Neuron (in vitro differentiated cells): ENCODE measurements around the gene JAG2.

Experiments
- H2AFZ ChIP-seq: one replicate; pipeline ENCODE4 v1.6.1; 2013; ENCODE audit warnings: low read depth, mild to moderate bottlenecking, inconsistent platforms, low read length, moderate library complexity
- H3K27me3 ChIP-seq: one replicate; pipeline ENCODE4 v1.6.1; 2013; ENCODE audit warnings: low read length; ENCODE audit not compliant: insufficient read depth
- H3K36me3 ChIP-seq: one replicate; pipeline ENCODE4 v1.6.1; 2013; ENCODE audit warnings: low read length; ENCODE audit not compliant: insufficient read depth
- H3K4me1 ChIP-seq: one replicate; pipeline ENCODE4 v1.6.1; 2013; ENCODE audit warnings: low read length; ENCODE audit not compliant: insufficient read depth
- H3K4me3 ChIP-seq: 2 replicates; pipeline ENCODE4 v1.5.1; 2013; ENCODE audit warnings: mild to moderate bottlenecking, low read length, moderate library complexity
- H3K9me3 ChIP-seq: one replicate; pipeline ENCODE4 v1.6.1; 2013; ENCODE audit warnings: low read length

The JAG2 gene

GRCh38 chr14:105173145-105173544, 4.6 kb upstream of the JAG2 start:
- Histone ChIP-seq H3K36me3 (no peaks in the 10 kb centered on the region), H3K4me3 (no peak overlapping the region), H2AFZ (no peak overlapping the region), H3K9me3 (no peaks in the 10 kb centered on the region), H3K4me1 (no peaks in the 10 kb centered on the region), H3K27me3 (peaks cover 33% of the 10 kb centered on the region)

GRCh38 chr14:105172476-105172875, 3.9 kb upstream of the JAG2 start:
- Histone ChIP-seq H3K9me3 (no peaks in the 10 kb centered on the region), H3K4me1 (peaks cover 5% of the 10 kb centered on the region), H3K4me3 (no peak overlapping the region), H3K36me3 (no peaks in the 10 kb centered on the region), H3K27me3 (peaks cover 37% of the 10 kb centered on the region), H2AFZ (no peak overlapping the region)

- Histone ChIP-seq H3K36me3 (no peaks in the 10 kb centered on the region), H3K4me3 (no peak overlapping the region), H3K27me3 (peaks cover 49% of the 10 kb centered on the region), H3K9me3 (no peaks in the 10 kb centered on the region), H2AFZ (no peak overlapping the region), H3K4me1 (peaks cover 5% of the 10 kb centered on the region)
These were observed 2.6 kb upstream of the JAG2 start for GRCh38 chr14:105171004-105171673.

GRCh38 chr14:105169776-105170655, 1.4 kb upstream of the JAG2 start:
- Histone ChIP-seq H3K27me3 (peaks cover 60% of the 10 kb centered on the region), H3K36me3 (no peaks in the 10 kb centered on the region), H3K4me1 (peaks cover 5% of the 10 kb centered on the region), H3K4me3 (no peak overlapping the region), H2AFZ (no peak overlapping the region), H3K9me3 (no peaks in the 10 kb centered on the region)

GRCh38 chr14:105168979-105169507, 467 bp upstream of the JAG2 start:
- Histone ChIP-seq H3K9me3 (no peaks in the 10 kb centered on the region), H3K27me3 (peaks cover 66% of the 10 kb centered on the region), H2AFZ (no peak overlapping the region), H3K4me3 (no peak overlapping the region), H3K4me1 (peaks cover 5% of the 10 kb centered on the region), H3K36me3 (no peaks in the 10 kb centered on the region)

GRCh38 chr14:105168093-105168420, 519 bp downstream of the JAG2 start:
- H2AFZ ChIP-seq: no peak overlapping the region
- H3K4me3 ChIP-seq: peak overlapping the region; percentile 25
- no peaks in the 10 kb centered on the region for H3K36me3 ChIP-seq
- peaks cover 66% of the 10 kb centered on the region for H3K27me3 ChIP-seq
- H3K9me3 ChIP-seq: no peaks in the 10 kb centered on the region
- peaks cover 5% of the 10 kb centered on the region for H3K4me1 ChIP-seq

- Histone ChIP-seq H3K9me3 (no peaks in the 10 kb centered on the region), H2AFZ (no peak overlapping the region), H3K4me1 (peaks cover 5% of the 10 kb centered on the region), H3K4me3 (peak overlapping the region; percentile 25), H3K27me3 (peaks cover 66% of the 10 kb centered on the region), H3K36me3 (no peaks in the 10 kb centered on the region)
These were observed 1.1 kb downstream of the JAG2 start for GRCh38 chr14:105167303-105168092.

GRCh38 chr14:105166571-105167302, 1.8 kb downstream of the JAG2 start:
- peaks cover 64% of the 10 kb centered on the region for H3K27me3 ChIP-seq
- no peak overlapping the region for H3K4me3 ChIP-seq

GRCh38 chr14:105165761-105166485, 2.7 kb downstream of the JAG2 start:
- Histone ChIP-seq H3K27me3 (peaks cover 63% of the 10 kb centered on the region), H3K9me3 (no peaks in the 10 kb centered on the region), H2AFZ (no peak overlapping the region), H3K4me1 (peaks cover 5% of the 10 kb centered on the region), H3K4me3 (no peak overlapping the region), H3K36me3 (no peaks in the 10 kb centered on the region)

More at GRCh38 chr14:105166571-105167302, 1.8 kb downstream of the JAG2 start:
- H3K36me3 ChIP-seq: no peaks in the 10 kb centered on the region
- H2AFZ ChIP-seq: no peak overlapping the region
- no peaks in the 10 kb centered on the region for H3K9me3 ChIP-seq
- H3K4me1 ChIP-seq: peaks cover 5% of the 10 kb centered on the region

GRCh38 chr14:105165134-105165704, 3.4 kb downstream of the JAG2 start:
- Histone ChIP-seq H2AFZ (no peak overlapping the region), H3K27me3 (peaks cover 56% of the 10 kb centered on the region), H3K4me1 (peaks cover 5% of the 10 kb centered on the region), H3K9me3 (no peaks in the 10 kb centered on the region), H3K36me3 (no peaks in the 10 kb centered on the region), H3K4me3 (no peak overlapping the region)

- H3K9me3 ChIP-seq: no peaks in the 10 kb centered on the region
- no peaks in the 10 kb centered on the region for H3K36me3 ChIP-seq
- no peak overlapping the region for H3K4me3 ChIP-seq
- no peak overlapping the region for H2AFZ ChIP-seq
- H3K4me1 ChIP-seq: peaks cover 5% of the 10 kb centered on the region
- peaks cover 43% of the 10 kb centered on the region for H3K27me3 ChIP-seq
These were observed 5.4 kb downstream of the JAG2 start for GRCh38 chr14:105163040-105163742.
